ENCODE results near the gene HOXA11.
A peak's percentile ranks its signal among the peaks of the same experiment; 100 is the strongest.

Gene HOXA11

DNA sequence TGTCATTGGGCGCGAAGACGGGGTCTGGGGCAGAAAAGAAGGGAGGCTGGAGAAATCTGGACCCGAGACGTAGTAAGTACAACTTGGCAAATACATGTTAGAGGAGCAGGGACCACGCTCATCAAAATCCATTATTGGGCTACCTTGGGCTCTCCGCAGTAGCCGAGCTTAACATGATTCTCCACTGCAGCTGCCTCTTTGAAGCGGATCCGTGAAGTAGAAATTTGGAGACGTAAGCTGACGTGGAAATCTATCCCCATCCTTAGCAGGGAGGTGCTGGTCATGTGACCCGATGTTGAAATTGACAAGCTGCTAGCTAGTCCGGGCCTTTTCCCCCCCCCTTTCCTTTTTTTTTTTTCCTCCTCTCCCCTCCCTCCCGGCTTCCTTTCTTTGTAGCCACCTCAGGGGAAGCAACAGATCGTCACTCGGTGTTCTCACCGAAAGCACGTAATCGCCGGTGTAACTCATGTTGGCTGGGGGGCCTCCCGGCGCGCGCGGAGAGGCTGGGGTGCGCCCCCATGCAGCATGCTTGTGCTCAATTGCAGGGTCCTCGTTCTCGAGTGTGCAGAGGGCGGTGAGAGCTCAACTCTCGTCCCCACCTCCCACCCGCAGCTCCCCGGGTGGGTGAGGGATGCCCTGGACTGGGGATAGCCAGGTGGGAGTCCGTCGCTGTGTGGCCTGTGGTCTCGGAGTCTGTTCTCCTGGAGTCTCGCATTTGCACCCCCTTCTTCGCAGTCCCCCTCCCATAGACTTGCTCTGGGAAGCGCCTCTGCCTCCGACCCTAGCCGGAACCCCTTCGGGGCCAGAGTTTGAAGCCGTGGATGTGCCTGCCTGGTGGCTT, at the start of gene HOXA11:
TSS of gene HOXA11 (minus strand) at position 220 of the 841 bp plus-strand sequence. CDS start at position 132, 88 bp downstream.
- peaks cover 12% of the 10 kb centered on the region; the same call in 1 of the 2 replicates for H3K27me3 ChIP-seq (ENCODE audit: insufficient read depth, low read depth)
- H3K4me2 ChIP-seq, result peak within 1 kb of the TSS; percentile 34; the same call in 1 of the 2 replicates
- H4K20me1 ChIP-seq (ENCODE audit: insufficient read depth), result no peaks in the 10 kb centered on the region
- TF ChIP-seq, protein P1, sequence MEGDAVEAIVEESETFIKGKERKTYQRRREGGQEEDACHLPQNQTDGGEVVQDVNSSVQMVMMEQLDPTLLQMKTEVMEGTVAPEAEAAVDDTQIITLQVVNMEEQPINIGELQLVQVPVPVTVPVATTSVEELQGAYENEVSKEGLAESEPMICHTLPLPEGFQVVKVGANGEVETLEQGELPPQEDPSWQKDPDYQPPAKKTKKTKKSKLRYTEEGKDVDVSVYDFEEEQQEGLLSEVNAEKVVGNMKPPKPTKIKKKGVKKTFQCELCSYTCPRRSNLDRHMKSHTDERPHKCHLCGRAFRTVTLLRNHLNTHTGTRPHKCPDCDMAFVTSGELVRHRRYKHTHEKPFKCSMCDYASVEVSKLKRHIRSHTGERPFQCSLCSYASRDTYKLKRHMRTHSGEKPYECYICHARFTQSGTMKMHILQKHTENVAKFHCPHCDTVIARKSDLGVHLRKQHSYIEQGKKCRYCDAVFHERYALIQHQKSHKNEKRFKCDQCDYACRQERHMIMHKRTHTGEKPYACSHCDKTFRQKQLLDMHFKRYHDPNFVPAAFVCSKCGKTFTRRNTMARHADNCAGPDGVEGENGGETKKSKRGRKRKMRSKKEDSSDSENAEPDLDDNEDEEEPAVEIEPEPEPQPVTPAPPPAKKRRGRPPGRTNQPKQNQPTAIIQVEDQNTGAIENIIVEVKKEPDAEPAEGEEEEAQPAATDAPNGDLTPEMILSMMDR (conservative IDR thresholded peaks at IDR 0.05; ENCODE audit: low read depth, low read length), result no peak
- H3K27ac ChIP-seq, result no peak within 1 kb of the TSS
- peaks cover 8% of the 10 kb centered on the region for H3K4me1 ChIP-seq (ENCODE audit: low read depth, poor library complexity, severe bottlenecking)
- H3K36me3 ChIP-seq (ENCODE audit: insufficient read depth), result no peaks in the 10 kb centered on the region
- no peak within 1 kb of the TSS for H3K4me3 ChIP-seq (IDR thresholded peaks at IDR 0.05; ENCODE audit: insufficient read depth, low read depth, low read length)
- H2AFZ ChIP-seq (ENCODE audit: low read depth), result peak within 1 kb of the TSS; percentile 42
- H3K9ac ChIP-seq, result peak within 1 kb of the TSS; percentile 23; the same call in 1 of the 2 replicates
- no peaks in the 10 kb centered on the region for H3K79me2 ChIP-seq (ENCODE audit: insufficient read depth, low read depth)

DNA sequence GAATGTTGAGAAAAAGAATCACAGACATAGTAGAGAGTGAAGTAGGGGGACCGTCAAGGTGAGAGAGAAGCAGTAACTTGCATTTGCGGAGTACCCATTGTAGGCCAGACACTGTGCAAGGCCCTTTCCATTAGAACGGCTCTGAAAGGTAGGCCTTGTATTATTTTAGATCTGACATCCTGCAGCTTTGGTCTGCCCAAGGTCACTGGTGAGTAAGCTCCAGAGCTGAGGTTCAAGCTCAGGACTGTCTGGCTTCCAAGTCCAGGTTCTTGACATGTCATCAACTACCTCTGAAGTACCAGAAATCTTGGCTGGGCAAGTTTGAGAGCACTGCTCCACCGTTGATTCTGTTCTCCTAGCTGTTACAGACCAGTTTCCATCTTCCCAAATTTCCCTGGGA, 44.4 kb upstream of the HOXA11 start:
- no peaks in the 10 kb centered on the region for H3K4me1 ChIP-seq (ENCODE audit: low read depth, poor library complexity, severe bottlenecking)
- no peak overlapping the region for H3K4me2 ChIP-seq
- no peak overlapping the region for H3K27ac ChIP-seq
- TF ChIP-seq, protein P1 (conservative IDR thresholded peaks at IDR 0.05; ENCODE audit: low read depth, low read length), result no peak
- no peaks in the 10 kb centered on the region for H4K20me1 ChIP-seq (ENCODE audit: insufficient read depth)
- no peak overlapping the region for H3K9ac ChIP-seq
- H2AFZ ChIP-seq (ENCODE audit: low read depth), result no peak overlapping the region
- no peaks in the 10 kb centered on the region for H3K79me2 ChIP-seq (ENCODE audit: insufficient read depth, low read depth)
- H3K4me3 ChIP-seq (IDR thresholded peaks at IDR 0.05; ENCODE audit: insufficient read depth, low read depth, low read length), result no peak overlapping the region
- H3K27me3 ChIP-seq (ENCODE audit: insufficient read depth, low read depth), result no peaks in the 10 kb centered on the region
- no peaks in the 10 kb centered on the region for H3K36me3 ChIP-seq (ENCODE audit: insufficient read depth)

DNA sequence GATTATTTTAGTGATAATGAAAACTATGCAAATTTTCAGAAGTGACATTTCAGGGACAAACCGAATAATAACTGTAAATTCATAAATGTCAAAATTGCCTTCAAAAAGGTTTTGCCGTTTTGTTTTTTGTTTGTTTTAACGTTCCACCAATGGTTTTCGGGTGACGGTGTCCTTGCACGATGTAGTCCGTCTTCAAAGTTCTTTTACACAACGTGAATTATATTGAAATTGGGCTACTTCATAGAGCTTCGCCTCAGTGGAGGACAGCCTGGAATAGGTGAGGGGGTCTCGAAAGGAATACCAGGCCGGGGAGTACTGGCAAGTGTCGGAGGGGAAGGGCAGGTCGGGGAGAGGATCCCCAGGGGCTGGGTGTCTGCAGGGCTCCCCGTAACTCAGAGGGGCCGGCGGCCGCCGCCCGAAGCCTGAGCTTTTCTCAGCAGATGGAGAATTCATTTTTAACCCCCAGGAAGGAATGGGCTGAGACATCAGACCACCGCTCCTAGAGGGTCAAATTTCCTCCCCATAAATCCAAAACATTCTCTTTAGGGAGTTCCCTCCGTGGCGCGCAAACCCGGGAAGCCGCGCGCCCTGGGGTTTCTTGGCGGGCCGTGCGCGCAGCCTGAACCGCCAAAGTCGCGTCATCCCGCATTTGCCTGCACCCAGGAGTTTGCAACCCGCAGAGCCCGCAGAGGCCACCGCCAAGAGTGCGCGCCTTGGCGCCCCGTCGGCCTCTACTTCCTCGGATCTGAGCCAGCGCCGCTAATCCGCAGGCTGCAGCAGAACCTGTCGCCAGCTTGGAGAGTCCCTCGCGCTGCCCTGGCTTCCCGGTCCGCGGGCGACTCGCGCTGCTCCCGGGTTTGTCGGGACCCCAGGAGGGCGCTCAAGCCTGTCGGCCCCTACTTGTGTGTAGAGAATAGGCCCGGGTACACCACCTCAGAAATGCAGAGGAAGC, 40.2 kb upstream of the HOXA11 start:
- no peaks in the 10 kb centered on the region for H3K36me3 ChIP-seq (ENCODE audit: insufficient read depth)
- TF ChIP-seq, protein P1 (conservative IDR thresholded peaks at IDR 0.05; ENCODE audit: low read depth, low read length), result no peak
- no peaks in the 10 kb centered on the region for H3K79me2 ChIP-seq (ENCODE audit: insufficient read depth, low read depth)
- no peak overlapping the region for H3K9ac ChIP-seq
- no peak overlapping the region for H3K4me3 ChIP-seq (IDR thresholded peaks at IDR 0.05; ENCODE audit: insufficient read depth, low read depth, low read length)
- no peaks in the 10 kb centered on the region for H4K20me1 ChIP-seq (ENCODE audit: insufficient read depth)
- no peak overlapping the region for H2AFZ ChIP-seq (ENCODE audit: low read depth)
- no peak overlapping the region for H3K4me2 ChIP-seq
- no peak overlapping the region for H3K27ac ChIP-seq
- H3K27me3 ChIP-seq (ENCODE audit: insufficient read depth, low read depth), result no peaks in the 10 kb centered on the region
- H3K4me1 ChIP-seq (ENCODE audit: low read depth, poor library complexity, severe bottlenecking), result peaks cover 9% of the 10 kb centered on the region

DNA sequence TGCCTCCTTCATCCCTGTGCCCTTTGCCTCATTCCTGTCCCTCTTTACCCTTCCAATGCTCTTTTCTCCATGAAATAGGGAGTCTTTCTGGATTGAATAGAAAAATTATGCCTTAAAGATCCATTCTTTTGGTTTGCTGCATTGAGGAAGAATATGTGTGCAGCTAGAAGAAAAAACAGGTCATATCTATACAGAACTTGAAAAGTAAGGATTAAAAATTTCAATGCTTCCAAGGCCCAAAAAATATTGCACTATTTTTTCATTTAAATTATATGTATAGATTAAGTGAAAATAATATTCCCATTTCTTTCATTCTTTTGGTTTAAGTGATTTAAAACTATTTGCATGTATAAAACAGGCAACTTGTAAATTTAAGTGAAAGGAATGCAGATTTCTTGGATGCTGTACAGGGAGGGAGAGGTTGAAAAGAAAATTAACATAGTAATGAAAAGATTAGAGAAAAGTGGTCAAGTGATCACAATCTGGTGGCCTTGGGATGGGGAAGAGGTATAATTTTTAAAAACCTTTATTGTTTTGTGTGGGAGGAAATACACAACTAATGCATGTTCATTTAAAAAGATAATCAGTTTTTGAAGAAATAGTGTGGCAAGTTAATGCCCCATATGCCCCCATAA, 39.0 kb upstream of the HOXA11 start:
- H3K9ac ChIP-seq, result no peak overlapping the region
- no peak overlapping the region for H2AFZ ChIP-seq (ENCODE audit: low read depth)
- H3K36me3 ChIP-seq (ENCODE audit: insufficient read depth), result no peaks in the 10 kb centered on the region
- H4K20me1 ChIP-seq (ENCODE audit: insufficient read depth), result no peaks in the 10 kb centered on the region
- H3K27me3 ChIP-seq (ENCODE audit: insufficient read depth, low read depth), result no peaks in the 10 kb centered on the region
- TF ChIP-seq, protein P1 (conservative IDR thresholded peaks at IDR 0.05; ENCODE audit: low read depth, low read length), result no peak
- no peaks in the 10 kb centered on the region for H3K79me2 ChIP-seq (ENCODE audit: insufficient read depth, low read depth)
- no peak overlapping the region for H3K27ac ChIP-seq
- no peak overlapping the region for H3K4me2 ChIP-seq
- peaks cover 9% of the 10 kb centered on the region for H3K4me1 ChIP-seq (ENCODE audit: low read depth, poor library complexity, severe bottlenecking)
- H3K4me3 ChIP-seq (IDR thresholded peaks at IDR 0.05; ENCODE audit: insufficient read depth, low read depth, low read length), result no peak overlapping the region

Data from KMS-11 (cell line).